HG02870 (cell line): Measurements from ENCODE around the gene KRT26.

Experiments
- ATAC-seq: cut with Tn5 transposase; IDR thresholded peaks from one replicate; pipeline ENCODE4 v1.9.1; 2021; ENCODE audit warnings: mild to moderate bottlenecking, moderate library complexity; ENCODE audit not compliant: unreplicated experiment

KRT26 gene

DNA sequence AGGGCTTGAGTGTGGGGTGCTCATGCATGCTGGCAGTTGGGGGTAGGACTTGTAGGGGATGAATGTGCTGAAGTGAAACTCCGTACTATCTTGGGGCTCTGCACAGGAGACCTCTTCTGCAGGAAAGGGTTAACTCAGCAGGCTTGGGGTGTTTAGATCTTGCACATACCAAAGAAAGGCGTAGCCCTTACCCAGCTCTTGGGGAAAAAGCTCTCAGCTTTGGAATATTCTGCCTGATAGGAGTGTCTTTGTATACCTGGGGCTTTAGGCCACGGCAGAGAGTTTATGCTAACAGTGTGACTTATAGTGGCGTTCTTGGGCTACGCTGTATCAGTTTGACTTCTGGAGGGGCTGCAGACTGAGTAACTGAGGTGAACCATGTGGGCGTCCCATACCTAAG is 38.0 kb downstream of the KRT26 start:
- no peak for ATAC-seq

DNA sequence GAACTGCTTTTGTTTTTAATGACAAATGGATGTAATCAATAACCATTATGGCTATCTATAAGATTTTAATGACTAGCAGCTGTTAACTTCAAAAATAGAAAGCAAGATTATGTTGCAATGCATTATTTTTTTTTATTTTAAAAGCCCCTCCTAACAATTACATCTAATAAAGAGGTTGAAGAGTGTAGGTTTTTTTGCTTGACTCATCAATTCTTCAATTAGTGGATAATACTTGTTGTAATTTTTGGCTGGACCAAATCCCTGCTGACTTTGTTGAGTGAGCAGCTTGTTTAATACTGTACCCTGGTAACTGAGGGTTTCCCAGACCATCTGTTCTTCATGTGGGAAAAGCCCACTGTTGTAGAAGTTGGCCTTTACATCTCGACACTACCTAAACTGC is 41.0 kb downstream of the KRT26 start:
- ATAC-seq = no peak

DNA sequence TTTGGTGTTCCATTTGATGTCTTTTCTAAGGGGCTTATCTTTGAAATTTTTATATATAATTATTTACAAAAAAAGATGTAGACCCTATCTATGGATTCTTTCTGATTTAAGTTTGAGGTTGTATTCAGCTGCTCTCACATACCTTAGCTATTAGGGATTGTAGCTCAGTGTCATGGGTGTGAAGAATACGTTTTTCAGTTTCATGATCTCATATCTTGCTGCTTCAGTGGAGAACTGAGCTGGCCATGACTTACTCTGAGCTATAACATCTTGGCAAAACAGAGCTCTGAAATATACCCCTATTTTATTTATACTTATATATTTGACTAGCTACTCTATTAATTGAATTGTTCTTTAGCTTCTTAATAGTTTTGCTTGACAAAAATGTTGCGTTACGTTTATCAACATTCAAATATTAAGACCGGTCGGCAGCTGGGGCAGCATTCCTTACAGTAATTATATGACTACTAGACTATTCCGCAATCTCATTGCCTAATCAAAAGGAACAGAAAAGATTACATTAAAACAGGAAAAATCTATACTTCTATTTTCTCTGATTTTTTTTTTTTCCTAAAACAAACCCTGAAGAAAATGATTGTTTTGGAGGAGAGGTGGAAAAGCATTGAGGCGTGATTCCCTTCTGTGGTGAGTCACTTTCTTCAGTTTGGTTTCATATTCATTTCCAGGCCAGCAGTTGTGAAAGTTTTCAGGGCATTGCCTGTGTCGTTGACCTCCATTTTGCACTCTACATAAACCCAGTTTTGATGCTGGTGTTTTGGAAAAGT is 44.4 kb downstream of the KRT26 start:
- ATAC-seq = no peak

DNA sequence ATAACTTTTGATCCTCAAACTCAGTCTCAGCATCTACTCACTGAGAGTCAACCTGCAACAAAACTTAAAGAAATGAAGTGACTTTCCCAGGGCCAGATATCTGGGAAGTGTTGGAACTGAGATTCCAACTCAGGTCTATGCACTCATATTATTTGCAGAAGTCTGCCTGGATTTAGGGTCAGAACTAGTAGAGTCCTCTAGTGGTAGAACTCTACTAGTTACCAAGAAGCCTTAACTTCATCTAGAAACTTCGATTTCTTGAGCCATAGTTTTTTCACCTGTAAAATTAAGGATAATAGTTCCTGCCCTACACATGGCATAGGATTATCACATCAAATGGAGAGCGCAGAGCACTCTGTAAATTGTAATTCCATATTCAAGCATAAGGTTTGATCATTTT is 45.1 kb downstream of the KRT26 start:
- ATAC-seq = no peak

DNA sequence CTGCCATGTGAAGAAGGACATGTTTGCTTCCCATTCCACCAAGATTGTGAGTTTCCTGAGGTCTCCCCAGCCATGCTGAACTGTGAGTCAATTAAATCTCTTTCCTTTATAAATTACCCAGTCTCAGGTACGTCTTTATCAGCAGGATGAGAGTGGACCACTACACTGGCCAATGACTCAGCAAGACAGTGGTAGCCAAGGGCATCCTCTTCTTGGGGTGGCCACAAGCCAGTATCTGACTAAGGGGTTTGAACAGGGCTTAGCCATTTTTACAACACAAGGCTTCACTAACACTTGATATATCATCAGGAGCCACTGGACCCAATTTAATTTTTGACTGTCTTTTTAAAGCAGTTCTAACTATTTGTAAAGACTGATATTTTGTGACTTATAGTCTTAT is 47.3 kb downstream of the KRT26 start:
- ATAC-seq = no peak

DNA sequence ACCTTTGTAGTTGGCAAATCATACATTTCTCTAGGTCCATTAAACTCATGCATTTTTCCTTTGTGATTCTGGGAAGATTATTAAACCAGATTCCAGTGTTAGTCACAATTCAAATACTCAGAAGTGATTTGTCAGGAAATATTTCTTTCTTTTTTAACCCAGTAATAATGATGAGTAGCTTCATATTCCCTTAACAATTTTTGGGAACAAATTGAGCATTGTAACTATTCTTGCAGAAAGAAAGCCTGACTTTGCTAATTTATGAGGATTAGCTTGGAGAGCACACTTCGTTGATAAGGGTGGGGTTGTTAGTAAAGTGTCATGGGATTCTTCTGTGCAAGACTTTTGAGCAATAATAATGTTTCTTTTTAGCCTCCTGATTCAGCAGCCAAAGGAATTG is 49.8 kb downstream of the KRT26 start:
- no peak for ATAC-seq

DNA sequence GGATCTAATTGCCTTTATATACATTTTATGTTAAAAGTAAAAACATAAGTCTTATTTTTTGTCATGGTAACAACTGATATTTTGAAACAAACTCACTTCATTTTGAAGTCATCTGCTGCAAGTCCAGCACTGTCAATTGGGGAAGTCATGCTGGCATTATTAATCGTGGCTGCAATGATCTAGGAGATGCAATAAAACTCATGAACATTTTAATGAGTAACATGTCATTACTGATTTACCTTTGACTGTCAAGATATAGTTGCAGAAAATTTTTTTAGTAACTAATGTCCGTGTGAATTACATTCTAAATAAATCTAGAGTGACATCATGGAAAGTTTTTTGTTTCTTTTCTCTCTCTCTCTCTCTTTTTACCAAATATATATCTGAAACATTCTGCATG is 51.1 kb downstream of the KRT26 start:
- ATAC-seq = no peak

DNA sequence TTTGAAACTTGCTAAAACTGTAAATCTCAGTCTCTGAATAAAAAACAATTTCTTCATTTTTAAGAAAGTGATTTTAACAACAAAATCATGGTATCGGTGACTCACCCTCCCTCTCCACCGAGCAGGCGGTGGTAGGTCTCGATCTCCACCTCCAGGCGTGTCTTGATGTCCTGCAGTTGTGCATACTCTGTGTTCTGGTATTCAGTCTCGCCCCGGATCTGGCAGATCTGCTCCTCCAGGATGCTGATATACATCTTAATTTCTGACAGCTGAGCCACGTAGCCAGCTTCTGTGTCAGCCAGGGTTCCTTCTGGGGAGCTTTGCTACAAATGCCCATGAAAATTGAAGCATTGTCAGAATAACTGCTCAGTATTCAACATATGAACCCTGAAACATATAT is 53.1 kb downstream of the KRT26 start:
- no peak for ATAC-seq

DNA sequence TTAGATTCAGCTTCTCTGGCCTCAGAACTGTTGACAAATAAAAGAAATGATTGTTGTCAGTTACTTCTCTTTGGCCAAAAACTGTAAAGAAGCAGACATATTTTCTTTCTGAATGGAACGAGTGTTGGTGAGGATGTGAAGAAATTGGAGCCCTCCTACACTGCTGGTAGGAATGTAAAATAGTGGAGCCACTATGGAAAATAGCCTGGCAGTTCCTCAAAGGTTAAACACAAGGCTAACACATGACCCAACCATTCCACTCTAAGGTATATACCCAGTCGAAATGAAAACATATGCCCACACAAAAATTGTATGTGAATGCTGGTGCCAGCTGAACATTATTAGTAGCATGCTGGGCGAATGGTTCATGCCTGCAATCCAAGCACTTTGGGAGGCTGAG is 54.2 kb downstream of the KRT26 start:
- no peak for ATAC-seq
